Measurements from ENCODE around the gene AUTS2.

Gene AUTS2

DNA sequence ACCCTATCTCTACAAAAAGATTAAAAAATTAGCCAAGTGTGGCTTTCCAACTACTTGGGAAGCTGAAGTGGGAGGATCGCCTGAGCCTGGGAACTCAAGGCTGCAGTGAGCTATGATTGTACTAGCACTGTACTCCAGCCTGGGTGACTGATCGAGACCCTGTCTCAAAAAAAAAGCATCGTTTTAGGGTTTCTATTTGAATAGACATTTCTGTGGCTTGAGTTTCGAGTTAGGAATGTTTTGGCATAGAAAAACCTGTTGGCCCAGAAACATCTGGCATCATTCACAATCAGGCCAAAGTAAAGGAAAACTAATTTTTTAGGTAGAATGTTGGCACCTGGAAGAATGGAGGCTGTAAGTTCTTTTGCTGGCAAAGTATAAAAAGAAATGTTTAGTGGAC lies 72.4 kb downstream of the AUTS2 start:
- no peak for TF ChIP-seq ZNF274 (IDR thresholded peaks at IDR 0.05; ENCODE audit: low read depth, low read length)
- no peak overlapping the region for H3K4me3 ChIP-seq (ENCODE audit: low read length)

DNA sequence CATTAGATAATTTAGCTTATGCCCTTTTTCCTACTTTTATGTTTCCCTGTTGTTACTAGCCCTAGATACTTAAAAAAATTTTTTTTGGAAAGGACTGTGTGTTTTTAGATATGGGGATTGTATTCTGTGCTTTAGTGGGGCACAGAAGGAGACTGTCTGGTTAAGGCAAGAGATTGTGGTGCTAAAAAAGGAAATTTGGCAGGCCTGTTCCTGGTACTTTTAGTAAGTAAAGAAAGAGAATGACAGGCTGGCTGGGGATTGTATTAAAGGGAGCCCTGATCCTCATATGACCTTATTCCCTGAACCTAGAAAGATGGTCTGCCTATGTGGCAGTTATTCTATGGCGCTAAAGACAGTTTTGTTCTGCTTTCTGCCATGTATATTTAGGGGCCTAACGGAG lies 74.8 kb downstream of the AUTS2 start:
- no peak overlapping the region for H3K4me3 ChIP-seq (ENCODE audit: low read length)
- TF ChIP-seq ZNF274 (IDR thresholded peaks at IDR 0.05; ENCODE audit: low read depth, low read length), result no peak

DNA sequence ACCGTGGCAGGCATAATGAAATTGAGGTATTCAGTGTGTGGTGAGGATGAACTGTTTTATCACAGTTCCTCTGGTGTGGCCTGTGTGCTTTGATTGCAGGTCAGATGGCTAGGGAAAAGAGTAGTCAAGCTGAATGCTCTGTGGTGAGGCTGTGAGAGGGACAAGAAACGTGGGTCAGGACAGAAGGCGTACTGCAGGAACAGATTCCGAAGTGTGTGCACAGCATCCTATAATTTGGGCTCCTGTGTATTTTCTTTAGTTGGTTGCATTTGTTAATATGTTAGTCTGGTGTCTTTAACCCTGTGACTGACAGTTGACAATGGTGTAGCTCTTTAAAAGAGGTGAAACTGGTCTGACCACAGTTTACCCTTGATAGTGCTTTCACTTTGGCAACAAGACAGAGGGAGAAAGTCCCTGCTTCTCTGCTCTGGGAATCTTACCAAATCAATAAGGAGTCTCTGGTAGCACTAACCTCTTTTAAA lies 76.5 kb downstream of the AUTS2 start:
- peak overlapping the region; percentile 20; the same call in 1 of the 2 replicates for H3K4me3 ChIP-seq (ENCODE audit: low read length)
- TF ChIP-seq ZNF274 (IDR thresholded peaks at IDR 0.05; ENCODE audit: low read depth, low read length), result no peak

DNA sequence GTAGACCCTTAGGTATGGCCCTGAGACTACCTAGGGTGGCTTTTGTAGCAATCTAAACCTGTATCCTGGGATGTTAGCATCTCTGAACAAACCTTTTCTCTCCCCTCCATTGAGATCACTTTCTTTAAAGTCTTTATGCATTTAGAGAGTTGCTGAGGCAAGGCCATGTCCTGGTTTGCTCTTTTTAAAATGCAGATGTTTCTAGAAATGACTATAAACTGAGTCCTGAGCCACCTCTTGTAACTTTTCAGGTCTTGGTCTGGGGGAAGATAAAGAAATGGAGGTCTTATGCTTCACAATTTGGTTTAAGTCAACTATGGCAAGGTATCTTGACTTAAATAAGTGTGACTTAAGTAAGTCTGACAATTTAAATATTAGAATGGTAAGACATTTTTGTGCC lies 78.0 kb downstream of the AUTS2 start:
- TF ChIP-seq ZNF274 (IDR thresholded peaks at IDR 0.05; ENCODE audit: low read depth, low read length), result no peak
- H3K4me3 ChIP-seq (ENCODE audit: low read length), result no peak overlapping the region

DNA sequence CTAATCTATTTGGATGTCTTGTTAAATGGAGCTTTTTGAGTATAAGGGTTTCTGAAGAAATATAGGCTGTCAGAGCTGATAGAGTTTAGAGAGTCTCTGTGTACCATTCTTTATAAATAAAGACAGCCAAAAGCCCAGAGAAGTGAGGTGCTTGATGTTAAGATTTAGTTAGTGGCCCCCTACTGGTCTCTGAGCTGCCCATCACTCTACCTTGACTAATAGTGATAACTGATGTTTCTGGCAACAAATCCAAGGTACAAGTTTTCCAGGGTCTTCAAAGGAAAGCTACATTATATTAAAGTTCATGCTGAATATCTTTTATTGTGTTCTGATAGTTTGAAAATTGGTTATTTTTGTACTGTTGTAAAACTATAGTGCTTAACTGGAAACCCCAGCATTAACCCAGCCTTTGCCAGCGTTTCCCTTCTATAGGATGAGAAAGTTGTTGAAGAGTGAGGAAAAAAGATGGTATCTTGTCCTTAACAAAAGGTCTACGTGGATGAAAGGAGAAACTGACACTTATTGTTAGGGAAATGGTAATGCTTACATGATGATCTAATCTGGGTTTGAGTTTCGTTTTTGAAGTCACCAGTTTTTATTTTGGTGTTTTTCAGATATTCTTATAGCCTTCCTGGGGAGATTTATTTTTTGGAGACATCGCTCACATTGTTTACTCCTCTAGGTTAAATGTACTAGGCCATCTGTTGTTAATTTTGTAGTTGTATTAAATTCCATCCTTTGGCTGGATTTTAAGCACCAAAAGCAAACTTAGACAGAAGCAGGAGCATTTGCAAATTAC lies 79.0 kb downstream of the AUTS2 start:
- no peak for TF ChIP-seq ZNF274 (IDR thresholded peaks at IDR 0.05; ENCODE audit: low read depth, low read length)
- H3K4me3 ChIP-seq (ENCODE audit: low read length), result no peak overlapping the region

DNA sequence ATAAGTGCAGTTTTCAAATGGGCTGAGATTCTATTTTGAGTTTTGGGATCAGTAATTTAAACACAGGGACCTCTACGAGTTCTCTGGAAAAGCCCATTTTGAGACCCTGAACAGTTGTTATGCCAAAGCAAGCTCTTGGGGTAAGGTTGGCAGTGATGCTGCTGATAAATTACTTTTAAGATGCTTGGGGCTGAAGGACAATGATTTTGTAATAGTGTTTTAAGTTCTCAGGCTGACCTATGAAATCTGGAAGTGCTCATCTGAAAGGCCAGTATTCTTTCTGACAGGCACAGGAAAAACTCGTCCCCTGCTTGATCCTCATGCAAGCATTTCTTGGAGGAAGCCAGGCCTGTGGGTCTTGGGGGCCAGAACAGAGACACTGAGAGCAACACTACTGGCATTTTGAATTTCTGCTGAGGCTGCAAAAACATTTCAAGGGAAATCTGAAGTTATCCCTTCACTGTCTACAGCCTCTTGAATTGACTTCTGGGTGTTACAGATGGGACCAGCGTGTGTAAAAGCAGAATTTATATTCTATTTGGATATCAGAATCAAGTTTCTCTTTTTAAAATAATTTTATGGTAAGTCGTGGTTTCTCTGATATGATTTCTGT lies 79.7 kb downstream of the AUTS2 start:
- TF ChIP-seq ZNF274 (IDR thresholded peaks at IDR 0.05; ENCODE audit: low read depth, low read length), result no peak

DNA sequence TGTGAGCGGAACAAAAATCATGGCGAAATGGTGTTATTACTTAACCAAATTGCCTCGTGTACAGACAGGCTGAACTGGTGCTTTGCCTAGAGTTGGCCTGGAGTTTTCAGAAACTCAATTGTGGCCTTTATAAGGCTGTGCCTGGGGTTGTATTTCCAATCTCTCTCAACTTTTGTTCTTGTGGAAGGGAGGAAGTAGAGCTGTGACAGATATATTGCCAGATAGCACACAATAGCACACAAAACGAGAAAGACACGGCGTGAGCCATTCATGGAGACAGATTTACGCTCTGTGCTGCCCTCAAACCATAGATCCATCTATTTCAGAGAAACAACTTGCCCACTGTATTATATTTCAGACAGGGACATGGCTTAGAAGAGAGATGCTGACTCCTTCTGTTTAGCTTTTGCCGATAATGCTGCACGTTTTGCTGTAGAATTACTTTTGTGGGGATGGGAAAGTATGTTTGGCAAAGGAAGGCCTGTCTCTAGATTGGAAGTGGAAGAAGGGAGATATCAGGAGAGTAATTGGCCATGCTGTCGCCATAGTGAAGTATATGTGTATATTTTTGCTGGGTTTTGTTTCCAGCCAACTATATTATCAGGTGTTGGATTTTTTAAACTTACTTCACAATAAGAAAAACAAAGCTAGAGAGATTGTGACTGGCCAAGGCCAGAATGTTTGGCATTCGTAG lies 80.4 kb downstream of the AUTS2 start:
- no peak for TF ChIP-seq ZNF274 (IDR thresholded peaks at IDR 0.05; ENCODE audit: low read depth, low read length)
- H3K4me3 ChIP-seq (ENCODE audit: low read length), result no peak overlapping the region

More for the DNA sequence above, 79.7 kb downstream of the AUTS2 start:
- peak overlapping the region; percentile 43; the same call in 1 of the 2 replicates for H3K4me3 ChIP-seq (ENCODE audit: low read length)

DNA sequence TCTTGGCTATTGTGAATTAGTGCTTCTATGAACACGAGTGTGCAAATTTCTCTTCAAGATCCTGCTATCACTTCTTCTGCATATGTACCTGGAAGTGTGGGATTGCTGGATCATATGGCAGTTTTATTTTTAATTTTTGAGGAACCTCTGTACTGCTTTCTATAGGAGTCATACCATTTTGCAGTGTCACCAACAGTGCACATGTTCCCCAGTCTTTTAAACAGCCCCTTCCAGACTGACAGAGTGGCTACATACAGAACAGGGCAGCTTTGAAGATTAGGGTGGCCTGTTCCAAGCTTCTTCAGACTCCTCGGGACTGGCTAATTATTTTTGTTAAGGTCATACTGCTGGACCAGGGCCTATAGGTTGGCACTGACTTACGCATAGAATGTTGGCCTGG lies 82.9 kb downstream of the AUTS2 start:
- no peak overlapping the region for H3K4me3 ChIP-seq (ENCODE audit: low read length)
- TF ChIP-seq ZNF274 (IDR thresholded peaks at IDR 0.05; ENCODE audit: low read depth, low read length), result no peak

DNA sequence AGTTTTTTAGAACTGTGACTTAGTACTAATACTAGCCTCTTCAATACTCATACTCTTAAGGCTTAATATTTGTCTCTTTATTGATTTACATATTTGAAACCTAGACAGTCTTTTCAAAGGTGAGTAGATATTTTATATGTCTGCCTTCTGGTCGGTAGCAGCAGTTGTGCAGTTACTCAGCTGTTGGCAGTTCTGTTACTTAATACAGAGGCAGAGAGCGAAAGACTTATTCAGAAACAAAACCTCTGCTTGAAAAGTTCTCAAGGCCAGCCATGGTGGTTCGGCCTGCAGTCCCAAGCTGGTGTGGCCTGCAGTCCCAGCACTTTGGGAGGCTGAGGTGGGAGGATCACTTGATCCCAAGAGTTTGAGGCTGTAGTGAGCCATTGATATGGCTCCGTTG lies 84.2 kb downstream of the AUTS2 start:
- TF ChIP-seq ZNF274 (IDR thresholded peaks at IDR 0.05; ENCODE audit: low read depth, low read length), result no peak
- H3K4me3 ChIP-seq (ENCODE audit: low read length), result no peak overlapping the region

DNA sequence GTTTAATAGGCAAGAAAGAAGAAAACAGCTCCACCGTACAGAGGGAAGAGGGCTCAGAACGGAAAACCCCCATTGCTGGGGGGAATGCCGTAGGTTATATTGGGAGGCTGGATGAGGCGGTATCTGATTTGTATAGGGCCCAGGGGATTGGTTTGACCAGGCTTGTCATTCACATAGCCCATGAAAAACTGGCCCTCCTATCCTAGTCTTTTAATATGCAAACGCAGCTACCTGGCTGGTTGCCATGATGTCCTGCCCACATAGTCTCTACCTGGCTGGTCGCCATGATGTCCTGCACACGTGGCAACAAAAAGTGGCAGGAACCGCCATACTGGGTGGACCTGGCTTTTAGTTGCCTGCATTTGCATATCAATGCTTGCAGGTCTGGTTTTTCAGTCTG lies 84.7 kb downstream of the AUTS2 start:
- H3K4me3 ChIP-seq (ENCODE audit: low read length), result no peak overlapping the region
- TF ChIP-seq ZNF274 (IDR thresholded peaks at IDR 0.05; ENCODE audit: low read depth, low read length), result no peak

DNA sequence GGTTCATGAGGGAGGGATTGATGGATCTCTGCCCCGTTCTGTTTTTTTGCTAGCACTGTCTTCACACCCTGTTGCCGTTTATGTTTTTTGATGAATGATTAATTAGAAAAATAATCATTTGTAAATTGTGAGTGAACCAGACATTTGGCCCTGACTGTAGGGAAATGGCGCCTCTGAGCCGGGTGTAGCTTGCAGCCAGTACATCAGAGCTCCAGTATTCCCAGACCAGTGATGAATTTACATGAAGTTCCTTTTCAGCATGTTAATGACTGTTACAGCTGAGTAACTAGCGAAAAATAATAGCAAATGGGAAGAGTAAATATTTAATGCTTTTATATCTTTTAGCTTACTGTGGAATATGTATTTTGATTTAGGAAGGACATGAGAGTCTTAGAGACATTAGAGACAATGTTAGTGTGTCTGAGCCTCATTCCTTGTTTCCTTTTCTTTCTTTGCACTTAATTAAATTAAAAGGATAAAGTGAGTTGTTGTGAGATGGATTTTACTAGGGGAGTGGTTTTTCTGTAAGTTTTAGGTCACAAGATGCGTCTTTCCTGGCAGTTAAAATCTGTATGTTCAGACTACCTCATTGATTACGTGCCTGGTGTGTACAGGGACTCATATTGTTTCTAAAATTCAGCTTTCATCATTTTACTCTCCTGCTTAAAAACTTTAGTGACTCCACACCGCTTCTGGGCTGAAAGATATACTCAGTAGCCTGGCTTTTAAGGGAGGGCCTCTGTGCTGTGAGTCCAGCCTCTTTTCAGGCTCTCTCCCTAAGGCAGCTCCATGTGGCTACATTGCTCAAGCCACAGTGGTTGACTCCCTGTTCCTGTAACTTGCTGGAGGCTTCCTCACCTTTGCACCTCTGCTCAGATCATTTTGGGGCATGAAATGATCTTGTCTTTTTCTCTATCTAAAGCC lies 86.4 kb downstream of the AUTS2 start:
- peak overlapping the region; percentile 22; the same call in 1 of the 2 replicates for H3K4me3 ChIP-seq (ENCODE audit: low read length)
- no peak for TF ChIP-seq ZNF274 (IDR thresholded peaks at IDR 0.05; ENCODE audit: low read depth, low read length)

DNA sequence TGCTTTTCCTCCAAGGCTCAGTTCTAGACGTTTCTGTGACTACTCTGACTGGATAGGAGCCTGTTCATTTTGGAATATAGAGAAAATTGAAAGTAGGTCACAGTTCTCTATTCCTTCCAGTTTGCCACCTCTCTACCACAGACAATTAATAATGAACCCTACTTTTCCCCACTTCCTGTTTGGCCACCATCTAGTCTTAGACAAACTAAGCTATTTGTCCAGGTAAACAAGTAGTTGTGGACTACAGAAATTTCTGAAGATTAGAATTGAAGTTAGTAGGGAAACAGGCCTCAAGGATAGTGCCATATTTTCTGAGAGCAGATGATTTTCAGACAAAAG lies 87.0 kb downstream of the AUTS2 start:
- TF ChIP-seq ZNF274 (IDR thresholded peaks at IDR 0.05; ENCODE audit: low read depth, low read length), result no peak
- H3K4me3 ChIP-seq (ENCODE audit: low read length), result peak overlapping the region; percentile 22; the same call in 1 of the 2 replicates

DNA sequence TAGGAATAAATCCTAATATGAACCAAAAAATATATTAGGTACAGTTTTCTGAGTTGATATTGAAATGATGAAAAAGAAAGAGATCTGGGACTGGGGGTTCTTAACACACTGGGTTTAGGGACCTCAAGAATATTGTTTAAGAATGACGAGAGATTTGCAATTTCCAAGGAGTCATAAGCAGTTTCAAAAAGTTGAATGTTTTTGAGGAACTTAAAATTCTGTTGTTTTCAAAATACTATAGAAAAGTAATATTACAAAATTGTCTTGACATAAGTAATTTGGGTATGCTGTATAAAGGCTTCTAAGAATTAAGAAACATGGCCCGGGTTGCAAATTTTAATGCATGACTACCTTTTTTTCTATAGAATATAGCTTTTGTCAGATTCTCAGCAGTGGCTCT lies 88.1 kb downstream of the AUTS2 start:
- TF ChIP-seq ZNF274 (IDR thresholded peaks at IDR 0.05; ENCODE audit: low read depth, low read length), result no peak
- H3K4me3 ChIP-seq (ENCODE audit: low read length), result no peak overlapping the region

All from GM08714 (cell line).